NCI-H2171 treated with DMSO at 0.1 percent for 48 hours (cell line): ENCODE results near the gene RGS14.
"Not testable (repeated sequence)": the region's sequence is repeated elsewhere in the genome, so short reads cannot be mapped to it uniquely, and the experiment has no call there.

Experiments used
- DNase-seq: peaks from one replicate; lab custom pipeline; 2025; lab: John Stamatoyannopoulos, UW

The RGS14 gene

DNA sequence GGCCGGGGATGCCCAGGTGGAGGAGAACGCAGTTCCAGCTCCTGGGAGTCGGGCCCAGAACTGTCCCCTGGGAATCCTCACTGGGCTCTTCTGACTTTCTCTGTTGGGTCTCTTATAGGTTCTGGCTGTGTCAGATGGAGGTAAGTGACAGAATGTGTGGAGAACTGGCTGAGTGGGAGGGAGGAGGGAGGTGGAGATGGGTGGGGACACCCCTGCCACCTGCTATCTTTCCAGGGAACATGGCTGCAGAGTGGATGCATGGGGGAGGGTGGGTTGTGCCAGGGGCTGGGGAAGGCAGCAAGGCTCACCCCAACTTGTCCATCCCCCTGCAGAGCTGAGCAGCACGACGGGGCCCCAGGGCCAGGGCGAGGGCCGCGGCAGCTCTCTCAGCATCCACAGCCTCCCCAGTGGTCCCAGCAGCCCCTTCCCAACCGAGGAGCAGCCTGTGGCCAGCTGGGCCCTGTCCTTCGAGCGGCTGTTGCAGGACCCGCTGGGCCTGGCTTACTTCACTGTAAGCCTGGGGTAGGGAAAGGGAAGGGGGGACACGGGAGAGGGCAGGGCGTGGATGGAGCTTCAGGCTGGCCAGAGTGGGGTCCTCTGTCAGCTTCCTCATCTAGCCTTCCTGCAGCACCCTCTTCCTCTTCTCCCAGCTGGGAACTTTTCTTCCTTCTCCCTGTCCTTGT is 8.3 kb downstream of the RGS14 start:
- DNase-seq: peak; percentile 33

DNA sequence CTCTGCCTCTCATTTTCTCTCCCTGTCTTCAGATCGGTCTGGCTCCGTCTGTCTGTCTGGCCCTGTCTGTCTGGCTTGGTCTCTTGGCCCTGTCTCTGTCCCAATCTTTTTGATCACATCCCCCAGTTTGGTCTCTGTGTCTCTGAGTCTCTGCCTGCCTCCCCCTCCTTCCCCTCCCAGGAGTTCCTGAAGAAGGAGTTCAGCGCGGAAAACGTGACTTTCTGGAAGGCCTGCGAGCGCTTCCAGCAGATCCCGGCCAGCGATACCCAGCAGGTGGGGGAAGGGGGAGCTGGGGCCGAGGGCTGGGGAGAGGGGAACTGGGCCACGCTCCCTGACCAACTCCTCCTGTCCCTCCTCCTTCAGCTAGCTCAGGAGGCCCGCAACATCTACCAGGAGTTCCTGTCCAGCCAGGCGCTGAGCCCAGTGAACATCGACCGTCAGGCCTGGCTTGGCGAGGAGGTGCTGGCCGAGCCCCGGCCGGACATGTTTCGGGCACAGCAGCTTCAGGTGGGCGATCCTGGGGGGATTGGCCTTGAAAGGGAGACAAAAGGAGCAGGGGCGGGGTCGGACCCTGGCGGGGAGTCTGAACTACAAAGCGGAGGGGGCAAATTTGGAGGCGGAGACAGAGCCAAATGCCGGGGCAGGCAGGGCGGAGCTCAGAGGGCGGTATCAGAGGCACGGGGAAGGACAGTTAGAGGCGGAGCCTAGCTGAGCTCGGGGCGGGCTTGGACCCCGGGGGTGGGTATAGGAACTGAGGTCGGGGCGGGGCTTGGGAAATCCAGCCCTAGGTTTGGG is 9.0 kb downstream of the RGS14 start:
- no peak for DNase-seq

DNA sequence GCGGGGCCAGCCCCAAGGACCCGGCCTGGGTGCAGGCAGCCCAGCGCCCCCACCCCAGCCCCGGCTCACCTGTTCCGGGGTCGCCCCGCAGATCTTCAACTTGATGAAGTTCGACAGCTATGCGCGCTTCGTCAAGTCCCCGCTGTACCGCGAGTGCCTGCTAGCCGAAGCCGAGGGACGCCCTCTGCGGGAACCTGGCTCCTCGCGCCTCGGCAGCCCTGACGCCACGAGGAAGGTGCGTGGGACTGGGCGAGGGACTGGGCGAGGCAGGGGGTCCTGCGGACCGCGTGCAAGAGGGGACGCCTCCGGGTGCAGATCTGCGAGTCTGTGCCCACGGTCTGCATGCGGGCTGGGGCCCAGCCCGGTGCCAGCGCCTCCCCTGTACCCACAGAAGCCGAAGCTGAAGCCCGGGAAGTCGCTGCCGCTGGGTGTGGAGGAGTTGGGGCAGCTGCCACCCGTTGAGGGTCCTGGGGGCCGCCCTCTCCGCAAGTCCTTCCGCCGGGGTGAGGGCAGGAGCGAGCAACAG is 9.7 kb downstream of the RGS14 start:
- no peak for DNase-seq

DNA sequence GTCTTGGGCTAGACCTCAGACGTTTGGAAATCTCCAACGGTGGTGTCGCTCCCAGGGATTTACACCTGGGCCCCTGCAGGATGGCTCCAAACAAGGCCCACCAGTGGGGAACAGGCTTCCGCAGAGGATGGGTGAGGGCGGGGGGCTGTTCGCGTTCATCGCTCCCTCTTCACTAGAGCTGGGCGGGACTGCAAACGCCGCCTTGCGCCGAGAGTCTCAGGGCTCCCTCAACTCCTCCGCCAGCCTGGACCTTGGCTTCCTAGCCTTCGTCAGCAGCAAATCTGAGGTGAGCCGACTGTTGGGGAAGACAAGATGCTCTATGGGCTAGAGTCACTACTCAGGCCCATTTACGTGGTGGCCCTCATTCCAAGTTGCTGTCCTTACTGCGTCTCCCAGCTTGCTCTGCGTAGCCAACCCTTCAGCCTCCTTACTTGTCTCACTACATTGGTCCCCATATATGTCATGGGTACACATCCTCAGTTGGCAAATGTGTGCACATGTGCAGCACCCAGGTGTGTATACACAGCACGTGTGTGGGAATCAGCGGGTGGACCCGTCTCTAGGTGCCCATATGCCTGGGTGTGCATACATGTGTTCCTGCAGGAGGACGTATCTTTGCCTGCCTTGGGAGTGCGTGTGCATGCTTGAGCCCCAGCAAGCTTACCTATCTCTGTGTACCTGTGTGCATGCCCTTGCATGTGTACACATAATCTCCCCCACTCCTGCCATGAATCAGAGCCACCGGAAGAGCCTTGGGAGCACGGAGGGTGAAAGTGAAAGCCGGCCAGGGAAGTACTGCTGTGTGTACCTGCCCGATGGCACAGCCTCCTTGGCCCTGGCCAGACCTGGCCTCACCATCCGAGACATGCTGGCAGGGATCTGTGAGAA is 10.5 kb downstream of the RGS14 start:
- no peak for DNase-seq

DNA sequence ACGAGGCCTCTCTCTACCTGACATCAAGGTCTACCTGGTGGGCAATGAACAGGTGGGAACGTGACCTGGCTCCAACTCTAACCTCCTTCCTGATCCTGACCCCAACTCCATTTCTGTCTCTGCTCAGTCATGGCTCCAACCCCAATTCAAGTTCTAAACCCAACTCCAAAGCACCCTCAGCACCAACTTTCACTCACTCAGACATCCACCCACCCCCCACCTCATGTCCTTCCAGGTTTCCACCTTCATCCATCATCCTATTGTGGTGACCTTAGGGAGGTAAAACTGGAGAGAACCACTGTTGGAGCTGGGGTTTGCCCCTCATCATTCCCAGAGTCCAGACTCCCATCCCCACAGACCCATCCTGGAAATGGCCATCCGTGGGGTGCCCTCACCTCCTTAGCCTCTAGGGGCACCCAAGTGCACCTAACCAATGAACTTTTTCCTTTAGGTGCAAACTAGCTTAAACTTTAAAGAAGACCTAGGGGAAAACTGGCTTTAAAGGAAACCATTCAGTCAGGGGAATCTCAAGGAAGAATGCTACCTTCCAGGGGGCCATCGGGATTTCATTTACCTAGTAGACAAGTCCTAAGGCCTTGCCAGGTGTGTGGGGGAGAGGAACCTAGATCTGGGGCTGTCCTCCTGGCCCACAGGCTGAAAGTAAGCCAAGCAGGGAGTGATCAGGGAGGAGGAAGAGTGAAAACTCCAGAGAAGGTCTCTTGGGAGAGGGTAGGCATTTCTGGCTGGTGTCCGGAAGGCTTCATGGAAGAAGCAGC is 11.3 kb downstream of the RGS14 start:
- DNase-seq: no peak

DNA sequence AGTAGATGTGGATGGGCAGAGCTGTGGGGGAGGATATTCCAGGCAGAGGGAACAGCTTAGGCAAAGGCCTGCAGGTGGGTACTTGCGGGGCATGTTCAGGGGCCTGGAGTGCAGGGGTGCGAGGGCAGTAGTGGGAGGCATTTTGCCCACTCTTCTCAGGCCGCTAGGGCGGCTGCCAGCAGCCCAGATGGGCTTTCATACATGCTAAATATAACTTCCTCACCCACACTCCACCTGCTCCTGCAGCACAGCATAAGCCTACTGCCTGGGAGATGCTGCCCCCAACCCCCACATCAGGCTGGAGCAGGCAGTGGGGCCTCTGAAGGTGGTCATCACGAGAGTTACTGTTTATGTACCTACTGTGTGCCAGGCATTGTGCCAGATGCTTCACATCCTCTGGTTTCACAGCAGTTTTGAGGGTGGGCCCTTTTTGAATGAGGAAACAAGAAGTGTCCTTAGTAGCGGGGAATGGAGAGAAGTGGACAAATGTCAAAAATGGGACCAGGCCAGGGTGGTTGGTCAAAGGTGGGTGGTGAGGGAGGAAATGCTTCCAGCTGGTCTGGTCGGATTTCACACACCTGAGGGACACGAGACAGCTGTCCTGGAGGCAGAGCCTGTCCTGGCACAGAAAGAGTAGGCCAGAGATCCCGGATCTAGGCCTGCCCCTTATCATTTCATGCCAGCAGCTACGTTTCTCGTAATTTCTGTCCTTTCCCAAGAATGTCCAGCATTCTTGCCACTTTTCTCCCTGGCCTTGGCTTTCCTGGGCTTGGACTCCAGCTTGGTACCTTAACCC is 12.1 kb downstream of the RGS14 start:
- DNase-seq: no peak

DNA sequence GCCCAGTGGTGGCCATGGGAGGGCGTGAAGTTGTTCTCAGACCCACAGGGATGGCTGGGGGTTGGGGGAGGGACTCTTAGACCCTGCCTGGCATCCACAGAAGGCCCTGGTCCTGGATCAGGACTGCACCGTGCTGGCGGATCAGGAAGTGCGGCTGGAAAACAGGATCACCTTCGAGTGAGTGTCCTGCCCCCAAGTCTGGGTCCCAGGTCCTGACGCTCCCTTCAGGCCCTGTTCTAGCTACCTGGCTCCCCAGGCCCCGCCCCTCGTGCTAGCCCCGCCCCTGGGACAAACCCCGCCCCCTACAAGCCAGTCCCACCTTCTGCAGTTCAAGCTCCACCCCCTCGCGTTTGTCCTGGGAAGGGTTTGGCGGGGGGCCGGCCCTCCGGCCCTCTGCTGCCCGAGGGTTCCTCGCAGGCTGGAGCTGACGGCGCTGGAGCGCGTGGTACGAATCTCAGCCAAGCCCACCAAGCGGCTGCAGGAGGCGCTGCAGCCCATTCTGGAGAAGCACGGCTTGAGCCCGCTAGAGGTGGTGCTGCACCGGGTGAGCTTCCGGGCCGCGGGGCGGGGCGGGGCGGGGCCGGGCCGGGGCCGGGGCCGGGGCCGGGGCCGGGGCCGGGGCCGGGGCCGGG is 12.9 kb downstream of the RGS14 start:
- peak; percentile 49 for DNase-seq

DNA sequence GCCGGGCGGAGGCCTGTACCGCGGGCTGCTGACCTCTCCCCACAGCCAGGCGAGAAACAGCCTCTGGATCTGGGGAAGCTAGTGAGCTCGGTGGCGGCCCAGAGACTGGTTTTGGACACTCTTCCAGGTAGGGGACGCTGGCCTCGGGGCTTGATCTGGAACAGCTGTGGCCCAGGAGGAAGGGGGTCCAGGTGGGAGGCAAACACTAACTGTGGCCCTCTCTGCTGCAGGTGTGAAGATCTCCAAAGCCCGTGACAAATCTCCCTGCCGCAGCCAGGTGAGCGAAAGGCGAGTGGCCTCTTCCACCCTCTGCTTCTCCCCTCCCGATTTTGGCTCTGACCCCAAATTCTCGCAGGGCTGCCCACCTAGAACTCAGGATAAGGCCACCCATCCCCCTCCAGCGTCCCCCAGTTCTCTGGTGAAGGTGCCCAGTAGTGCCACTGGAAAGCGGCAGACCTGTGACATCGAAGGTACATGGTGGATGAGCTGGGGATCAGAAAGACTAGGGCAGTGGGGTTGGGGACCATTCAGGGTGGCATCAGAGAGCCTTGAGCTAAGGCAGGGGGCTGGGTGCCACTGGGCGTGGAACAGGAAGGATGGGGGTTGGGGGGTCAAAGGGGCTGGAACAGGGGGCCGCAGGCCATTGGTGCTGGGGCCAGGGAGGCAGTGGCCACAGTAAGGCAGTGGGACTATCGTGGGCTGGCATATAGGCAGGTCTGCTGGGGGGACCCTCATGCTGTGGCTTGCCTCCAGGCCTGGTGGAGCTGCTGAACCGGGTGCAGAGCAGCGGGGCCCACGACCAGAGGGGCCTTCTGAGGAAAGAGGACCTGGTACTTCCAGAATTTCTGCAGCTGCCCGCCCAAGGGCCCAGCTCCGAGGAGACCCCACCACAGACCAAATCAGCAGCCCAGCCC is 13.7 kb downstream of the RGS14 start:
- DNase-seq: no peak

DNA sequence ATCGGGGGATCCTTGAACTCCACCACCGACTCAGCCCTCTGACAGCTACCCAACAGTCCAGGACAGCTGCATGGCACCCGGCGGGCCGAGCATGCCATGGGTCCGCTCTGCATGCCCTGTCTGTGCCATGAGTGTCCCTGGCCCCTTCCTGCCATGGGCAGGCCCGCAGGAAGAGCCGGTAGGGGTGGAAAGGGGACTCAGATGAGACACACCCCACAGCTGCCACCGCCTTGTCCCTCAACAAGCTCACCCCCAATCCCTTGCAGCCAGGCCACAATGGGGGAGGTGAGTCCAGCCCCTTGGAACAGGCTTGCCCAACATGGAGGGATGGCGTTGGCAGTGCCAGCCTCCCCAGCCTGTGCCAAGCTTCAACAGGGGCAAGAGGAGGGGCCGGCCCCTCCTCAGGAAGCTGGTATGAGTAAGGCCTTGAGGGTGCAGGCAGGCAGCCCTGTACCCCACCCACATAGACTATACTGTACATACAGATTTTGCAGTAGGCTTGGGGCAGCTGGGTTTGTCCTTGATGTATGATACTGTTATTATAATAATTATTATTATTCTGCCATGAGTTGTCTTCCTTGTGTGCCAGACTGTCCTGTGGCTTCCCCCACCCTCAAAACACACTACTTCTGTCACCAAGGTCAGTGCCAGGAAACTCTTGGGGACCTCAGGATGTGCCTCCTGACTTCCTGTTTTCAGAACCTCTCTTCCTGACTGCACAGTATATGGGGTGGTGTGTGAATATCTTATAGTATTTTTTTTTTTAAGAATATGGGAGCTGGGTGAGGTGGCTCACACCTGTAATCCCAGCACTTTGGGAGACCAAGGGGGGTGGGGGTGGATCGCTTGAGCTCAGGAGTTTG is 14.5 kb downstream of the RGS14 start:
- DNase-seq: no peak

DNA sequence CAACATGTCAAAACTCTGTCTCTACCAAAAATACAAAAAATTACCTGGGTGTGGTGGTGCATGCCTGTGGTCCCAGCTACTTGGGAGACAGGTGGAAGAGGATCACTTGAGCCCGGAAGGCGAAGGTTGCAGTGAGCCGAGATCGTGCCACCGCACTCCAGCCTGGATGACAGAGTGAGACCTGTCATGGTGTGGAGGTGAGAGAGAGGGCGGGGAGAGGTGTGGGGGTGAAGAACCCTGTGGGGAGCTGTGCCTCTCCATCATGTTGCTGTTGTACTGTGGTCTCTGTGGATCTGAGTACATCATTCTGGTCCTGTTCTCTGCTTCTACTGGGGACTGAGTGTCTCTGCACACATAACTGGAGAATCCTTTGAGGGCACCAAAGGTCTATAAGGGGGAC is 15.2 kb downstream of the RGS14 start:
- DNase-seq: no peak

DNA sequence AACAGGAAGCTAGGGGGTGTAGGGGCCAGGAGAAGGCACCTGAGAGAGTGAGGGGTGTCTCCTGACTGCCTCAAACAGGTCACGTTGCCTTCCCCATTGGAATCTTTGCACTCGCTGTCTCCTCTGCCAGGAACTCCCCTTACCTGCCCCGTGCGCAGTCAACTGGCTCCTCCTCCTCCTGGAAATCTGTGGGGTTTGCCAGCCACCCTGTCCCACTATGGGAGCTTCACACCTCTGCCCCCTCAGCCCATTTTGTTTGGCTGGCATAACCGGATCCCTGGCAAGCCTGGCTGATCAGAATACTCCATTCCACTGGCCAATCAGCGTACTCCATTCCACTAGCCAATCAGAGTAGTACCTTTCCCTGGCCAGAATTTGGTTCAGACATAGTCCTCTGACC is 16.1 kb downstream of the RGS14 start:
- DNase-seq: no peak

DNA sequence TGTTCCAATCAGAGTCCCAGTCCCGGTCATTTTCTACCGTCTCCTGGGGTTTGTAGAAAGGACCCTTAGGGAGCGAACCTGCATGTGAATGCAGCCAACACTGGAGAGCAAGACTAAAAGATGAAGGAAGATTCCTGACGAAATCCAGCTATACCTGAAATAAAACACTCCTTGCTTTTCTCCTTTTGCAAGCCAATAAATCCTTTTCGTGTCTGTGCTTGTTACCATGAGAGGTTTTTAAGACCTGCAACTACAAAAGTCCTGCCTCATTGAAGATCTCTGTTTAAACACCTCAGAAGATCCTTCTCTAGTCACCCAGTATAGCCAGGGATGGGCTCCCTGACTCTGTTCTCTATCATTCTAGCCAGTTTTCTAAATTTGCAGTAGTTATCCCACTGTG is 16.5 kb downstream of the RGS14 start:
- DNase-seq: no peak

DNA sequence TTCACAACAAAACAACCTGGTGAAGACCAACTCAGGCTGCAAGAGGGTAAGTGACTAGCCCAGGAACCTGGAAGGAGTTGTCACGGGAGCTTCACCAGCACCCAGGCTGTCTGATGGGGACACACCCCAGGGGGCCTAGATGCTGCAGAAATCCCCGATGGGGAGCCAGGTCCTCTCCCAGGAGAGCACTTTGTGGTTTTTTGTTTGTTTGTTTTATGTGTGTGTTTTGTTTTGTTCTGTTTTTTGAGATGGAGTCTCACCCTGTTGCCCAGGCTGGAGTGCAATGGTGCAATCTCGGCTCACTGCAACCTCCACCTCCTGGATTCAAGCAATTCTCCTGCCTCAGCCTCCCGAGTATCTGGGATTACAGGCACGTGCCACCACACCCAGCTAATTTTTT is 17.8 kb downstream of the RGS14 start:
- DNase-seq: not testable (repeated sequence)

DNA sequence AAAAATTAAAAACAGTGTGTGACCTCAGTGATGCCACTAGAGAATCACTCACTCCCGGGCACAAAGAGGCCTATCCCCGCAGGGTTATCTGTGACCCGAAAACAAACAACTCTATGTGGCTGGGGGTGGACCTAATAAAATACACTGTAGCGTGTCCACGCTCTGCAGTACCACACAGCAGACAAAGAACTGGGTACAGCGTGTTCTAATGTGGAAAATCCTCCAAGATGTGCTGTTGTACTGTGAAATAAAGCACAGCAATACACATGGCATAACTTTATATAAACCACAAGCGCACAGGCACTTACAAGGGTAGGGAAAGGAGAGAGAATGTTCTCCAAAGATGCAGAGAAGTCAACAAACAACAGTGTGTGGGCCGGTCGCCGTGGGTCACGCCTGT is 18.4 kb downstream of the RGS14 start:
- no peak for DNase-seq

DNA sequence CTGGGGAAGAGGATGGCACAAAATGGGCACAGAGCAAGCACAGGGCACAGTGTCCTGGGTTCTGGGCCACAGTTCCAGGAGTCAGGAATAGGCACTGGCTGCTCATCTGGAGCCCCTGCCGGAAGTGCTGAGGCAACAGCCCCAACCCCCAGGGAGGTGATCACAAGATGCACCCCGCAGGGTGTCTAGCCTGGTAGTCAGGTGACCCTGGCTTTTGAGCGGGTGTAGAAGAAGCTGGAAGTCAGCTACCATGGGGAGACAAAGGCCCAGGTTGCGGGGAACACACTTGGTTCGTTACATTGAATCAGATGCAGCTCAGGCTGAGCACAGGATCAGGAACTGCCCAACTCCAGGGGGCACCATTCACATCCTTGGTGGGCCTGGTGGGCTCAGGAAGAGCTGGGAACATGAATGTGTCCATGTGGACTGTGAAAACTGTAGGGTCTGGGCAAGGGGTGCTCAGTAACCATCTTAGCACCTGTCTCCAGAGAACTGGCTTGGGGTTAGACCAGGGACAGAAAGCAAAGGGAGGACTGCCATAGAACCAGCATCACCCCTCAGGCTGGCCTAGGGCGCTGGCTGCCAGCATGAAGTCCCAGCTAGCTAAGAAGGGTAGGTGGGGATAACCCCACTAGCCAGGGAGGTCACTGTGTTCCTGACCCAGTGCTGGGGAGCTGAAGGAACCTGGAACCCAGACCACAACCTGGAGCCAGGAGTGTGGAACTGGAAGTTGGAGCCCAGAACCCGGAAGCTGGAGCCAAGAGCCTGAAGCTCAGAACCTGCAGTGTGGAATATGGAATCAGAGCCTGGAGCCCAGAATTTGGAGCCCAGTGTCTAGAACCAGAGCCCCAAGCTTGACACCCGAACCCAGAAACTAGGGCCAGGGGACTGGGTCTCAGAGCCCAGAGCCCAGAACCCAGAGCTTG is 20.4 kb downstream of the RGS14 start:
- DNase-seq: no peak

DNA sequence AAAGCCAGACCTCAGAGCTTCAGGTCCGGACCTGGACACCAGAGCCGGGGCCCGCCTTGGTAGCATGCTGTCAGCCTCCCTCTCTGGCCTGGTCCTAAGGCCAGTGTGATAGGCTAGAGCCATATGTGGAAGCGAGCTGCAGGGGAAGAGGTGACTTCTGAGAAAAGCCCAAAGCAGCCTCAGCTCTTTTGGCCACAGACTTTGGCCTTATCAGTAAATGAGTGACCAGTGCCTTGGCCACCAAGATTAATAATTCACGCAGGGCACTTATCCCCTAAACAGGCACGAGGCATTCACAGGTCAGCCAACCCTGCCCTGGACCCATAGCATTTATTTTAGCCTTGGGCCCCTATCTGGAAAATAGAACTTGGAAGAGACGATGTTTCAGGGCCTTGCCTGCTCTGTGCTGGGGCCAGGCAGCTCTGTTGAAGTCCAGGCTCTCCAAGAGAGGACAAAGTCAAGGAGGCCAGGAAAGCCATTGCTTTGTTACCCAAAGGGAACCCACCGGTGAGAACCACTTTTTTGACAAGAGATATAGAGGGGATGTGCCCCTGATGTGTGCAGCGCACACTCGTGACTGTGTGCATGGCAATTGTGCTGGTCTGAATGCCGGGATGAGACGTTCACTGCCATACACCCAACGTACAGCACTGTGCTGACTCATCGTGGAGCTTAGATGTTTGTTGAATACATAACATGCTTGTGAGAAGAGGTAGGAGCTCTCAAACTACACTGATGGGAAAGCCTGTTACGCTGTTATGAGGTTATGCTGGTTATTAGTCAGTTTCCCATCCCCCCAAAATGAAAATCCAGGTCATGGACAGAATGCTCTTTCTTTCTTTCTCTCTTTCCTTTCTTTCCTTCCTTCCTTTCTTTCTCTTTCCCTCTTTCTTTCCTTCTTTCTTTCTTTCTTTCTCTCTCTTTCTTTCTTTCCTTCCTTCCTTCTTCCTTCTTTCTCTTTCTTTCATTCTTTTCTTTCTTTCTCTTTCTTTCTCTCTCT is 21.5 kb downstream of the RGS14 start:
- no peak for DNase-seq
